ENCODE data around the gene KRTAP7-1. TPM values are rescaled to one million over a fixed set of nuclear protein-coding genes. Genes with fewer than 3 reads are reported as not detected.

Gene KRTAP7-1
- total and polyA plus RNA-seq, 5 experiments from 2014 or later, result not detected

Other genes starting within 250 kb of the KRTAP7-1 start
- not detected for gene KRTAP22-2, start 239.4 kb downstream of the KRTAP7-1 start, total RNA-seq
- gene KRTAP22-2, start 239.4 kb downstream of the KRTAP7-1 start, polyA plus RNA-seq, result not detected
- gene KRTAP6-3, start 237.3 kb downstream of the KRTAP7-1 start, total RNA-seq, result not detected
- gene KRTAP6-3, start 237.3 kb downstream of the KRTAP7-1 start, polyA plus RNA-seq, result not detected
- not detected for gene KRTAP6-2, start 230.9 kb downstream of the KRTAP7-1 start, total RNA-seq
- not detected for gene KRTAP6-2, start 230.9 kb downstream of the KRTAP7-1 start, polyA plus RNA-seq
- gene KRTAP22-1, start 228.7 kb downstream of the KRTAP7-1 start, total RNA-seq, result not detected
- gene KRTAP22-1, start 228.7 kb downstream of the KRTAP7-1 start, polyA plus RNA-seq, result not detected
- gene KRTAP6-1, start 215.8 kb downstream of the KRTAP7-1 start, total RNA-seq, result not detected
- not detected for gene KRTAP6-1, start 215.8 kb downstream of the KRTAP7-1 start, polyA plus RNA-seq
- not detected for gene KRTAP20-1, start 213.3 kb downstream of the KRTAP7-1 start, total RNA-seq
- not detected for gene KRTAP20-1, start 213.3 kb downstream of the KRTAP7-1 start, polyA plus RNA-seq
- gene KRTAP20-4, start 209.1 kb downstream of the KRTAP7-1 start, total RNA-seq, result not detected
- not detected for gene KRTAP20-4, start 209.1 kb downstream of the KRTAP7-1 start, polyA plus RNA-seq
- gene KRTAP20-2, start 194.6 kb downstream of the KRTAP7-1 start, total RNA-seq, result not detected
- not detected for gene KRTAP20-2, start 194.6 kb downstream of the KRTAP7-1 start, polyA plus RNA-seq
- gene KRTAP20-3, start 186.9 kb downstream of the KRTAP7-1 start, total RNA-seq, result not detected
- gene KRTAP20-3, start 186.9 kb downstream of the KRTAP7-1 start, polyA plus RNA-seq, result not detected
- not detected for gene KRTAP21-3, start 111.0 kb downstream of the KRTAP7-1 start, total RNA-seq
- gene KRTAP21-3, start 111.0 kb downstream of the KRTAP7-1 start, polyA plus RNA-seq, result not detected
- gene KRTAP21-2, start 82.5 kb downstream of the KRTAP7-1 start, total RNA-seq, result not detected
- not detected for gene KRTAP21-2, start 82.5 kb downstream of the KRTAP7-1 start, polyA plus RNA-seq
- gene KRTAP21-1, start 74.3 kb downstream of the KRTAP7-1 start, total RNA-seq, result not detected
- not detected for gene KRTAP21-1, start 74.3 kb downstream of the KRTAP7-1 start, polyA plus RNA-seq
- gene KRTAP8-1, start 16.5 kb downstream of the KRTAP7-1 start, total RNA-seq, result not detected
- not detected for gene KRTAP8-1, start 16.5 kb downstream of the KRTAP7-1 start, polyA plus RNA-seq
- not detected for gene KRTAP11-1, start 51.8 kb upstream of the KRTAP7-1 start, total RNA-seq
- not detected for gene KRTAP11-1, start 51.8 kb upstream of the KRTAP7-1 start, polyA plus RNA-seq
- gene KRTAP19-8, start 208.7 kb upstream of the KRTAP7-1 start, total RNA-seq, result not detected
- not detected for gene KRTAP19-8, start 208.7 kb upstream of the KRTAP7-1 start, polyA plus RNA-seq